B cell (primary cell): Measurements from ENCODE around the gene CDC37.

Source experiments
- CTCF ChIP-seq: fragments of 200-600 bp; IDR thresholded peaks from one replicate; pipeline ENCODE4 v1.8.0; 2022; ENCODE audit warnings: antibody characterized with exemption, mild to moderate bottlenecking
- EZH2 ChIP-seq: IDR thresholded peaks from 2 replicates; pipeline ENCODE4 v1.6.1; 2012; ENCODE audit warnings: borderline replicate concordance, low read depth, mild to moderate bottlenecking, moderate library complexity, low read length; ENCODE audit not compliant: insufficient read depth, poor library complexity, severe bottlenecking

- TF ChIP-seq CTCF = no peak
- TF ChIP-seq EZH2 = peak; percentile 1
Observed at GRCh38 chr19:10418485-10419199, 15.3 kb upstream of the CDC37 start.
